ENCODE measurements around the gene SEC14L6. TPM values are rescaled to one million over a fixed set of nuclear protein-coding genes. Genes with fewer than 3 reads are reported as not detected.
"Not testable (repeated sequence)": the region's sequence is repeated elsewhere in the genome, so short reads cannot be mapped to it uniquely, and the experiment has no call there.

SEC14L6 gene
- polyA plus RNA-seq, 1 experiment, result 0.06 TPM

- Histone ChIP-seq H3K27ac (ENCODE audit: low read depth, low read length) (no peak overlapping the region), H3K4me3 (ENCODE audit: low read depth, low read length) (no peak overlapping the region), H3K9me3 (ENCODE audit: control insufficient read depth, insufficient read depth, low read length) (no peaks in the 10 kb centered on the region), H3K27me3 (ENCODE audit: control insufficient read depth, insufficient read depth, low read length) (peaks cover 16% of the 10 kb centered on the region)
- DNase-seq (ENCODE audit: low read depth, low spot score), result no peak
- no peak for TF ChIP-seq CTCF (IDR thresholded peaks at IDR 0.05; ENCODE audit: low read depth, low read length)
- ChIA-PET CTCF (no interaction called here), POLR2A (no interaction called here)
Observed at GRCh38 chr22:30573594-30574094, 27.1 kb upstream of the SEC14L6 start.

- POLR2A ChIA-PET, result no interaction called here
- DNase-seq (ENCODE audit: low read depth, low spot score), result no peak
- CTCF ChIA-PET, result no interaction called here
Observed at GRCh38 chr22:30572840-30573593, 26.5 kb upstream of the SEC14L6 start.

GRCh38 chr22:30572210-30572609, 25.7 kb upstream of the SEC14L6 start:
- ChIA-PET CTCF (no interaction called here), POLR2A (no interaction called here)
- no peak overlapping the region for H3K4me3 ChIP-seq (ENCODE audit: low read depth, low read length)
- no peak for DNase-seq (ENCODE audit: low read depth, low spot score)
- no peak overlapping the region for H3K27ac ChIP-seq (ENCODE audit: low read depth, low read length)
- H3K9me3 ChIP-seq (ENCODE audit: control insufficient read depth, insufficient read depth, low read length), result no peaks in the 10 kb centered on the region
- no peak for TF ChIP-seq CTCF (IDR thresholded peaks at IDR 0.05; ENCODE audit: low read depth, low read length)
- peaks cover 16% of the 10 kb centered on the region for H3K27me3 ChIP-seq (ENCODE audit: control insufficient read depth, insufficient read depth, low read length)

More at GRCh38 chr22:30572840-30573593, 26.5 kb upstream of the SEC14L6 start:
- Histone ChIP-seq H3K27me3 (ENCODE audit: control insufficient read depth, insufficient read depth, low read length) (peaks cover 16% of the 10 kb centered on the region), H3K4me3 (ENCODE audit: low read depth, low read length) (no peak overlapping the region), H3K27ac (ENCODE audit: low read depth, low read length) (no peak overlapping the region), H3K9me3 (ENCODE audit: control insufficient read depth, insufficient read depth, low read length) (no peaks in the 10 kb centered on the region)
- TF ChIP-seq CTCF (IDR thresholded peaks at IDR 0.05; ENCODE audit: low read depth, low read length), result no peak

GRCh38 chr22:30569674-30570202, 23.2 kb upstream of the SEC14L6 start:
- no peak for DNase-seq (ENCODE audit: low read depth, low spot score)
- ChIA-PET POLR2A (no interaction called here), CTCF (no interaction called here)
- Histone ChIP-seq H3K27ac (ENCODE audit: low read depth, low read length) (no peak overlapping the region), H3K27me3 (ENCODE audit: control insufficient read depth, insufficient read depth, low read length) (peaks cover 24% of the 10 kb centered on the region), H3K4me3 (ENCODE audit: low read depth, low read length) (no peak overlapping the region), H3K9me3 (ENCODE audit: control insufficient read depth, insufficient read depth, low read length) (no peaks in the 10 kb centered on the region)
- TF ChIP-seq CTCF (IDR thresholded peaks at IDR 0.05; ENCODE audit: low read depth, low read length), result no peak

GRCh38 chr22:30568137-30568805, 21.7 kb upstream of the SEC14L6 start:
- ChIA-PET CTCF (no interaction called here), POLR2A (interaction anchor here (0.7 kb wide), 1 partner anchor 139 kb away, joined by 7 read pairs; no protein-coding TSS in a partner anchor)
- H3K4me3 ChIP-seq (ENCODE audit: low read depth, low read length), result no peak overlapping the region
- no peak for DNase-seq (ENCODE audit: low read depth, low spot score)
- H3K27me3 ChIP-seq (ENCODE audit: control insufficient read depth, insufficient read depth, low read length), result peaks cover 24% of the 10 kb centered on the region
- TF ChIP-seq CTCF (IDR thresholded peaks at IDR 0.05; ENCODE audit: low read depth, low read length), result no peak
- H3K27ac ChIP-seq (ENCODE audit: low read depth, low read length), result no peak overlapping the region
- H3K9me3 ChIP-seq (ENCODE audit: control insufficient read depth, insufficient read depth, low read length), result no peaks in the 10 kb centered on the region

GRCh38 chr22:30567277-30567676, 20.7 kb upstream of the SEC14L6 start:
- peaks cover 20% of the 10 kb centered on the region for H3K27me3 ChIP-seq (ENCODE audit: control insufficient read depth, insufficient read depth, low read length)
- DNase-seq (ENCODE audit: low read depth, low spot score); POLR2A ChIA-PET; H3K9me3 ChIP-seq (ENCODE audit: control insufficient read depth, insufficient read depth, low read length); H3K4me3 ChIP-seq (ENCODE audit: low read depth, low read length); H3K27ac ChIP-seq (ENCODE audit: low read depth, low read length); CTCF ChIA-PET: not testable (repeated sequence)
